ENCODE results near the gene FOXP1. TPM values are rescaled to one million over a fixed set of nuclear protein-coding genes. Genes with fewer than 3 reads are reported as not detected.

Gene FOXP1
- total and polyA plus RNA-seq, 2 of the 13 experiments (the other 11 are each of a cell fraction or from before 2014, with no cell fraction given): 40.4 to 59.0 TPM

DNA sequence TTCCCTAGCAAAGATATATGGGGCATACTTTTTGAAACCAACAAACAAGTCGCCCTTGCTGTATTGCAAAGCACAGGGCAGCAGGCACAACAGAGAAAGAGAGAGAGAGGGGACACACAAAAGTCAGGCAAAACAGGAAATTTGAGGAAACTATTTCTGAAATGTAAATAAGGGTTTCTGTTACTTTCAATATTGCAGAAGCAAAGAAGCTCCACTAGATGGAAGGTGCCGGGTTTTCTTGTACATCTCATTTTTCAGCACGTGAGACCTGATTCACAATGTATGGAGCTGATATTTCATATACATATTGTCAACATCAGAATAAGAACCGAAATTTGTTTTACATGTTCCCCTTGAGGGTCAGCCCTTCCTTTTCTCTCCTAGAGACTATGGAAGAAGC, 127.4 kb downstream of the FOXP1 start:
- ChIA-PET POLR2A (no interaction called here), CTCF (ENCODE audit: low intra/inter-chr PET ratio, low total read pairs) (no interaction called here)
- no peak overlapping the region for H3K4me2 ChIP-seq (ENCODE audit: low read depth, low read length)
- TF ChIP-seq, protein P1, sequence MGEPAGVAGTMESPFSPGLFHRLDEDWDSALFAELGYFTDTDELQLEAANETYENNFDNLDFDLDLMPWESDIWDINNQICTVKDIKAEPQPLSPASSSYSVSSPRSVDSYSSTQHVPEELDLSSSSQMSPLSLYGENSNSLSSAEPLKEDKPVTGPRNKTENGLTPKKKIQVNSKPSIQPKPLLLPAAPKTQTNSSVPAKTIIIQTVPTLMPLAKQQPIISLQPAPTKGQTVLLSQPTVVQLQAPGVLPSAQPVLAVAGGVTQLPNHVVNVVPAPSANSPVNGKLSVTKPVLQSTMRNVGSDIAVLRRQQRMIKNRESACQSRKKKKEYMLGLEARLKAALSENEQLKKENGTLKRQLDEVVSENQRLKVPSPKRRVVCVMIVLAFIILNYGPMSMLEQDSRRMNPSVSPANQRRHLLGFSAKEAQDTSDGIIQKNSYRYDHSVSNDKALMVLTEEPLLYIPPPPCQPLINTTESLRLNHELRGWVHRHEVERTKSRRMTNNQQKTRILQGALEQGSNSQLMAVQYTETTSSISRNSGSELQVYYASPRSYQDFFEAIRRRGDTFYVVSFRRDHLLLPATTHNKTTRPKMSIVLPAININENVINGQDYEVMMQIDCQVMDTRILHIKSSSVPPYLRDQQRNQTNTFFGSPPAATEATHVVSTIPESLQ (CRISPR knock-in tag; conservative IDR thresholded peaks at IDR 0.05): no peak
- no peak for TF ChIP-seq RARG (CRISPR knock-in tag; IDR thresholded peaks at IDR 0.05; ENCODE audit: low read depth)
- no peak for TF ChIP-seq ZNF749 (CRISPR knock-in tag; IDR thresholded peaks at IDR 0.05; ENCODE audit: borderline replicate concordance)
- TF ChIP-seq NCOA2 (CRISPR knock-in tag; IDR thresholded peaks at IDR 0.05): no peak
- no peak for TF ChIP-seq SAP130 (CRISPR knock-in tag; IDR thresholded peaks at IDR 0.05; ENCODE audit: low read depth)
- no peak for TF ChIP-seq GPN1 (CRISPR knock-in tag; IDR thresholded peaks at IDR 0.05; ENCODE audit: borderline replicate concordance)
- TF ChIP-seq, protein P2, sequence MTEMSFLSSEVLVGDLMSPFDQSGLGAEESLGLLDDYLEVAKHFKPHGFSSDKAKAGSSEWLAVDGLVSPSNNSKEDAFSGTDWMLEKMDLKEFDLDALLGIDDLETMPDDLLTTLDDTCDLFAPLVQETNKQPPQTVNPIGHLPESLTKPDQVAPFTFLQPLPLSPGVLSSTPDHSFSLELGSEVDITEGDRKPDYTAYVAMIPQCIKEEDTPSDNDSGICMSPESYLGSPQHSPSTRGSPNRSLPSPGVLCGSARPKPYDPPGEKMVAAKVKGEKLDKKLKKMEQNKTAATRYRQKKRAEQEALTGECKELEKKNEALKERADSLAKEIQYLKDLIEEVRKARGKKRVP (CRISPR knock-in tag; IDR thresholded peaks at IDR 0.05): no peak
- no peak for TF ChIP-seq HOXA5 (CRISPR knock-in tag; IDR thresholded peaks at IDR 0.05)
- no peak for TF ChIP-seq ARID2 (CRISPR knock-in tag; IDR thresholded peaks at IDR 0.05; ENCODE audit: borderline replicate concordance)
- TF ChIP-seq NRL (CRISPR knock-in tag; IDR thresholded peaks at IDR 0.05; ENCODE audit: borderline replicate concordance): no peak
- no peak for TF ChIP-seq PAF1 (CRISPR knock-in tag; IDR thresholded peaks at IDR 0.05)
- no peak for TF ChIP-seq ZNF180 (CRISPR knock-in tag; IDR thresholded peaks at IDR 0.05; ENCODE audit: borderline replicate concordance, low read depth)
- no peak for TF ChIP-seq ZNF777 (CRISPR knock-in tag; IDR thresholded peaks at IDR 0.05)
- TF ChIP-seq KLF13 (CRISPR knock-in tag; IDR thresholded peaks at IDR 0.05): no peak
- TF ChIP-seq REXO4 (CRISPR knock-in tag; IDR thresholded peaks at IDR 0.05; ENCODE audit: borderline replicate concordance): no peak
- no peak overlapping the region for H2AFZ ChIP-seq (ENCODE audit: low read length)
- FAIRE-seq: no peak
- H3K9ac ChIP-seq (ENCODE audit: insufficient read depth, low read depth, low read length): no peak overlapping the region
- peaks cover 56% of the 10 kb centered on the region for H3K4me1 ChIP-seq (ENCODE audit: insufficient read depth, low read length)
- peaks cover 34% of the 10 kb centered on the region for H4K20me1 ChIP-seq (ENCODE audit: insufficient read depth, low read length)
- H3K27me3 ChIP-seq (ENCODE audit: control insufficient read depth in 1 of 2, insufficient read depth in 2 of 2, low read length in 2 of 2): no peaks in the 10 kb centered on the region
- H3K36me3 ChIP-seq (replicated peaks in 1 of 2; ENCODE audit: control insufficient read depth in 1 of 2, insufficient read depth in 2 of 2, low read length in 2 of 2): no peaks in the 10 kb centered on the region; a peak in 1 of 5 replicates
- intact Hi-C loops (cut with micrococcal nuclease; ENCODE audit: unreplicated experiment): loop anchor here (10.0 kb wide), 1 partner anchor 129 kb away; the partner anchor contains the start of gene FOXP1
- no peak for DNase-seq (ENCODE audit: low spot score)
- no TSS peak for BruUV-seq (replicated peaks)
- WGBS (ENCODE audit: low lambda C conversion rate): 89% methylated on average over 4 of the region's 4 CpGs
- H3K27ac ChIP-seq (ENCODE audit: extremely low read length, insufficient read depth, low read length): no peak overlapping the region
- no peak for ATAC-seq
- in situ Hi-C loops (cut with HindIII; ENCODE audit: extremely low pct_ligation_motif_present, low pct_unique_long_range_greater_than_20kb): no loop called here
- no peak overlapping the region for H3K4me3 ChIP-seq (replicated peaks in 1 of 3; ENCODE audit: insufficient read depth in 1 of 3, low read depth in 2 of 3, low read length in 3 of 3)
- peaks cover 50% of the 10 kb centered on the region for H3K79me2 ChIP-seq (ENCODE audit: insufficient read depth, low read length)
- H3K9me3 ChIP-seq (ENCODE audit: low read length): no peaks in the 10 kb centered on the region
